GM18873 (cell line): Measurements from ENCODE around the gene CXCL10.
"Not testable (repeated sequence)": the region's sequence is repeated elsewhere in the genome, so short reads cannot be mapped to it uniquely, and the experiment has no call there.

ENCODE experiments used
- ATAC-seq: cut with Tn5 transposase; IDR thresholded peaks from one replicate; pipeline ENCODE4 v1.9.1; 2021; ENCODE audit warnings: mild to moderate bottlenecking, moderate library complexity, moderate number of reproducible peaks; ENCODE audit not compliant: unreplicated experiment, low FRiP score

CXCL10 gene

GRCh38 chr4:76023389-76023788 lies at the start of gene CXCL10:
Gene CXCL10 (minus strand): TSS chr4:76023497. CDS start chr4:76023431, 66 bp downstream.
- no peak for ATAC-seq

GRCh38 chr4:76072760-76073159 lies 49.5 kb upstream of the CXCL10 start:
- no peak for ATAC-seq

GRCh38 chr4:76067652-76068286 lies 44.5 kb upstream of the CXCL10 start:
- ATAC-seq, result no peak

- no peak for ATAC-seq
These were observed 43.2 kb upstream of the CXCL10 start for GRCh38 chr4:76066546-76066945.

GRCh38 chr4:76061982-76062381 lies 38.7 kb upstream of the CXCL10 start:
- ATAC-seq, result no peak

- no peak for ATAC-seq
These were observed 38.1 kb upstream of the CXCL10 start for GRCh38 chr4:76061421-76061820.

- ATAC-seq, result no peak
These were observed 37.2 kb upstream of the CXCL10 start for GRCh38 chr4:76060506-76060905.

- no peak for ATAC-seq
These were observed 36.5 kb upstream of the CXCL10 start for GRCh38 chr4:76059750-76060149.

GRCh38 chr4:76058888-76059426 lies 35.7 kb upstream of the CXCL10 start:
- no peak for ATAC-seq

- peak; percentile 40 for ATAC-seq
These were observed 35.0 kb upstream of the CXCL10 start for GRCh38 chr4:76058302-76058701.

- ATAC-seq, result no peak
These were observed 32.1 kb upstream of the CXCL10 start for GRCh38 chr4:76055421-76055820.

GRCh38 chr4:76055016-76055415 lies 31.7 kb upstream of the CXCL10 start:
- ATAC-seq, result peak; percentile 94

- ATAC-seq, result no peak
These were observed 30.4 kb upstream of the CXCL10 start for GRCh38 chr4:76053730-76054129.

GRCh38 chr4:76050560-76051050 lies 27.3 kb upstream of the CXCL10 start:
- not testable (repeated sequence) for ATAC-seq

- not testable (repeated sequence) for ATAC-seq
These were observed 26.6 kb upstream of the CXCL10 start for GRCh38 chr4:76049860-76050416.

GRCh38 chr4:76044686-76045085 lies 21.4 kb upstream of the CXCL10 start:
- not testable (repeated sequence) for ATAC-seq

GRCh38 chr4:76043306-76043705 lies 20.0 kb upstream of the CXCL10 start:
- not testable (repeated sequence) for ATAC-seq

- ATAC-seq, result not testable (repeated sequence)
These were observed 19.1 kb upstream of the CXCL10 start for GRCh38 chr4:76042241-76042998.

GRCh38 chr4:76036855-76037254 lies 13.6 kb upstream of the CXCL10 start:
- ATAC-seq, result no peak

- no peak for ATAC-seq
These were observed 12.6 kb upstream of the CXCL10 start, which contains the start of gene CXCL11 for GRCh38 chr4:76035799-76036380. Gene CXCL11 (minus strand): TSS chr4:76036070. CDS start chr4:76035987, 83 bp downstream.

GRCh38 chr4:76035141-76035540 lies 11.8 kb upstream of the CXCL10 start:
- ATAC-seq, result no peak
